K562 (cell line): ENCODE measurements around the gene FOXP4. TPM values are rescaled to one million over a fixed set of nuclear protein-coding genes. Genes with fewer than 3 reads are reported as not detected.
A peak's percentile ranks its signal among the peaks of the same experiment; 100 is the strongest.

Experiments used
- ATAC-seq: fragments of 200-7000 bp; cut with Tn5 transposase; 3 replicates; pipeline ENCODE4 v1.9.1; 2020; ENCODE audit warnings: moderate library complexity
- BruUV-seq: library from RNA; stranded (reverse); fragments of 400-500 nt; replicated peaks from 2 replicates; lab custom pipeline; 2021; lab: Mats Ljungman, UMichigan
- CTCF ChIA-PET: fragments of 300-600 bp; formaldehyde crosslinking; extraction: SDS; loops from one replicate; lab custom pipeline; 2021; ENCODE audit warnings: low intra/inter-chr PET ratio; lab: Yijun Ruan, JAX
- POLR2A ChIA-PET: fragments of 300-600, 350-650 bp; sonication (Branson Sonifier 250); formaldehyde crosslinking; extraction: SDS; loops from one replicate; lab custom pipeline; 2021; ENCODE audit warnings: antibody characterized with exemption, inconsistent platforms; lab: Yijun Ruan, JAX
- DNase-seq, 4 experiments: peaks; one replicate each; pipeline versions ENCODE4 v3.0.0 to v3.0.0-alpha.2; 2011 to 2018; ENCODE audit warnings: low spot score in 3 of 4, mixed read lengths in 3 of 4; ENCODE audit errors: extremely low read depth in 1 of 4
- FAIRE-seq: peaks from 2 replicates; lab custom pipeline; 2011; peaks lifted over from hg19 to GRCh38; lab: Jason Lieb, UNC
- H2AFZ ChIP-seq: 2 replicates; pipeline ENCODE4 v1.6.0; 2011; ENCODE audit warnings: low read depth, low read length, control low read depth, inconsistent platforms
- H3K27ac ChIP-seq: fragments of 200-600 bp; 3 replicates; pipeline ENCODE4 v1.8.0; 2011; ENCODE audit warnings: low read depth, mild to moderate bottlenecking, control low read depth, inconsistent platforms, low read length, moderate library complexity, mixed read lengths; ENCODE audit errors: extremely low read depth
- H3K27me3 ChIP-seq, 2 experiments: fragments of 300-600 bp in 1 of 2; 2 replicates in 1 of 2; 3 replicates in 1 of 2; pipeline versions ENCODE4 v1.6.0 to v1.8.0; 2011; ENCODE audit warnings: inconsistent platforms in 2 of 2, low read length in 2 of 2, mild to moderate bottlenecking in 1 of 2, mixed read lengths in 1 of 2, moderate library complexity in 1 of 2; ENCODE audit not compliant: control insufficient read depth in 2 of 2, insufficient read depth in 2 of 2
- H3K36me3 ChIP-seq: fragments of 300-600 bp; 3 replicates; pipeline ENCODE4 v1.8.0; 2011; ENCODE audit warnings: mild to moderate bottlenecking, low read length, inconsistent platforms; ENCODE audit not compliant: control insufficient read depth, insufficient read depth
- H3K4me1 ChIP-seq, 2 experiments: fragments of 200-600 bp in 1 of 2; replicated peaks in 1 of 2; 2 replicates in 1 of 2; 3 replicates in 1 of 2; pipeline versions ENCODE4 v1.5.1 to v1.8.0; 2011; ENCODE audit warnings: inconsistent platforms in 2 of 2, low read length in 2 of 2, mild to moderate bottlenecking in 1 of 2, mixed read lengths in 1 of 2, moderate library complexity in 1 of 2; ENCODE audit not compliant: control insufficient read depth in 2 of 2, insufficient read depth in 2 of 2
- H3K4me2 ChIP-seq: 2 replicates; pipeline ENCODE4 v1.6.1; 2011; ENCODE audit warnings: low read length, control low read depth, inconsistent platforms, mixed read lengths; ENCODE audit not compliant: insufficient read depth
- H3K4me3 ChIP-seq: fragments of 200-600 bp; sonication (generic), shearing (Covaris generic); 2 replicates; pipeline ENCODE4 v1.5.1; 2016; ENCODE audit warnings: control low read depth, inconsistent platforms
- H3K79me2 ChIP-seq: fragments of 200-600 bp; 3 replicates; pipeline ENCODE4 v1.8.0; 2011; ENCODE audit warnings: low read length, inconsistent platforms; ENCODE audit not compliant: control insufficient read depth, insufficient read depth
- H3K9ac ChIP-seq, 2 experiments: 2 replicates each; pipeline versions ENCODE4 v1.6.0 to v1.6.1; 2011; ENCODE audit warnings: low read depth in 2 of 2, low read length in 2 of 2, control low read depth in 1 of 2, inconsistent platforms in 1 of 2, mild to moderate bottlenecking in 1 of 2, mixed read lengths in 1 of 2; ENCODE audit not compliant: insufficient read depth in 1 of 2
- H3K9me1 ChIP-seq: one replicate; pipeline ENCODE4 v1.6.0; 2011; ENCODE audit warnings: inconsistent platforms, mild to moderate bottlenecking, low read length, moderate library complexity; ENCODE audit not compliant: control insufficient read depth, insufficient read depth
- H3K9me3 ChIP-seq: replicated peaks from 2 replicates; pipeline ENCODE4 v1.5.1; 2011; ENCODE audit warnings: low read depth, low read length, inconsistent platforms; ENCODE audit not compliant: control insufficient read depth, insufficient read depth
- H4K20me1 ChIP-seq: replicated peaks from 2 replicates; pipeline ENCODE4 v1.6.1; 2011; ENCODE audit warnings: low read length, inconsistent platforms, mixed read lengths; ENCODE audit not compliant: control insufficient read depth, insufficient read depth
- BRCA1 ChIP-seq, 2 experiments: fragments of 450-650 bp in 1 of 2; sonication (generic) in 1 of 2; formaldehyde crosslinking in 1 of 2; IDR thresholded peaks; 2 replicates each; pipeline versions ENCODE4 v1.5.0 to v1.6.1; 2017 to 2020; ENCODE audit warnings: mild to moderate bottlenecking in 1 of 2, missing genetic modification reagents in 1 of 2
- CREBBP ChIP-seq: IDR thresholded peaks from one replicate; pipeline ENCODE4 v1.6.1; 2012; ENCODE audit warnings: low read depth, mild to moderate bottlenecking, control low read depth, inconsistent platforms, low read length
- GABPA ChIP-seq: fragments of 200-800 bp; sonication (Bioruptor generic); conservative IDR thresholded peaks from 2 replicates; pipeline ENCODE4 v1.6.1; 2016; ENCODE audit warnings: low read depth, missing genetic modification characterization, missing compliant biosample characterization
- HLTF ChIP-seq: fragments of 450-650 bp; IDR thresholded peaks from 2 replicates; pipeline ENCODE4 v1.6.1; 2016
- KHSRP ChIP-seq: fragments of 450-650 bp; IDR thresholded peaks from 2 replicates; pipeline ENCODE4 v1.6.1; 2017
- MTA3 ChIP-seq: fragments of 450-650 bp; formaldehyde crosslinking; IDR thresholded peaks from 2 replicates; pipeline ENCODE4 v1.6.1; 2017; ENCODE audit warnings: mild to moderate bottlenecking, borderline replicate concordance
- NCOA4 ChIP-seq: fragments of 450-650 bp; IDR thresholded peaks from 2 replicates; pipeline ENCODE4 v1.6.1; 2018; ENCODE audit warnings: mild to moderate bottlenecking; ENCODE audit not compliant: partially characterized antibody
- NEUROD1 ChIP-seq: fragments of 150-350 bp; IDR thresholded peaks from 2 replicates; pipeline ENCODE4 v1.6.1; 2014; ENCODE audit warnings: borderline replicate concordance, low read length, low read depth; ENCODE audit not compliant: partially characterized antibody
- PKNOX1 ChIP-seq: fragments of 450-650 bp; IDR thresholded peaks from 2 replicates; pipeline ENCODE4 v1.6.1; 2016
- PRMT5 ChIP-seq: sonication (generic); formaldehyde crosslinking; IDR thresholded peaks from 2 replicates; pipeline ENCODE4 v1.5.0; 2020; ENCODE audit warnings: missing genetic modification reagents
- TFE3 ChIP-seq: fragments of 450-650 bp; formaldehyde crosslinking; IDR thresholded peaks from 2 replicates; pipeline ENCODE4 v1.4.0; 2020; ENCODE audit warnings: mild to moderate bottlenecking, mixed read lengths
- ZNF76 ChIP-seq: fragments of 250-450 bp; sonication (Bioruptor Pico); IDR thresholded peaks from 2 replicates; pipeline ENCODE4 v1.4.0; 2020; ENCODE audit warnings: mild to moderate bottlenecking, moderate library complexity, borderline replicate concordance
- WGBS: fragments of 100-300 bp; shearing (Covaris generic); methylation state at CpG from one replicate; pipeline ENCODE4 v1.1.6; 2016; ENCODE audit warnings: low coverage, mixed read lengths; ENCODE audit not compliant: insufficient coverage; ENCODE audit errors: missing lambda C conversion rate; 5-methylcytosine and 5-hydroxymethylcytosine counted together
- in situ Hi-C: fragments of 300-500 bp; cut with MboI; formaldehyde crosslinking; loops from 4 replicates; pipeline ENCODE4 v1.15.0; 2018; ENCODE audit warnings: inconsistent platforms, mixed read lengths
- intact Hi-C: fragments of 100-400 bp; cut with micrococcal nuclease; formaldehyde crosslinking; loops from 2 replicates; pipeline ENCODE4 v1.14.2; 2022
- polyA plus RNA-seq, 8 experiments: library from polyadenylated mRNA; depleted of rRNA in 4 of 8; stranded (reverse) in 5 of 8; unstranded in 3 of 8; fragments of >200 nt; fragmentation: Nextera tagmentation in 2 of 8; fragmentation: Illumina TruSeq in 1 of 8; extraction: Ambion mirVana in 2 of 8; extraction: Trizol in 1 of 8; gene quantifications; 2 replicates each; pipeline versions ENCODE4 v1.2.1 to v1.2.3, GENCODE V29; 2011 to 2014; ENCODE audit warnings: inconsistent platforms in 1 of 8, missing spikeins in 1 of 8
- total RNA-seq, 7 experiments: library from RNA; depleted of rRNA in 6 of 7; stranded (reverse); fragments of >200 nt in 6 of 7; fragmentation: Illumina TruSeq in 2 of 7; extraction: Trizol in 2 of 7; gene quantifications; 2 replicates each; pipeline versions ENCODE4 v1.2.1 to v1.2.3, GENCODE V29; 2011 to 2021; ENCODE audit warnings: low replicate concordance in 1 of 7

Gene FOXP4
- total and polyA plus RNA-seq, 9 of the 15 experiments (the other 6 are each of a cell fraction or from before 2014, with no cell fraction given), result 0.11 to 29.4 (median 2.3) TPM

- TF ChIP-seq GABPA (peak; percentile 53; the same call in 1 of the 2 replicates), PRMT5 (no peak), NEUROD1 (no peak), KHSRP (no peak), PKNOX1 (peak; percentile 23; the same call in 1 of the 2 replicates), ZNF76 (CRISPR knock-in tag) (no peak), CREBBP (no peak), BRCA1 (IDR thresholded peaks at IDR 0.05) (no peak), BRCA1 (CRISPR knock-in tag; IDR thresholded peaks at IDR 0.05) (no peak), HLTF (no peak), MTA3 (no peak)
Measured at GRCh38 chr6:41518118-41518517, 28.1 kb upstream of the FOXP4 start (continued).

- FAIRE-seq (no peak), ATAC-seq (no peak), DNase-seq (no peak)
- Histone ChIP-seq H3K36me3 (no peaks in the 10 kb centered on the region), H3K27ac (no peak overlapping the region), H3K4me2 (no peak overlapping the region), H3K9ac (no peak overlapping the region), H3K9me3 (no peaks in the 10 kb centered on the region), H3K27me3 (peaks cover 18 to 40% of the 10 kb centered on the region in 2 experiments; a peak in 4 of 5 replicates), H2AFZ (no peak overlapping the region), H3K4me1 (peaks cover 0 to 3% of the 10 kb centered on the region in 2 experiments; a peak in 2 of 5 replicates), H3K9me1 (no peaks in the 10 kb centered on the region), H4K20me1 (peaks cover 20% of the 10 kb centered on the region), H3K4me3 (no peak overlapping the region), H3K79me2 (no peaks in the 10 kb centered on the region)
- WGBS, result 11% methylated on average over 3 of the region's 3 CpGs
- ChIA-PET POLR2A (interaction anchor here (0.7 to 1.2 kb wide), 2 partner anchors 28 to 75 kb away, joined by 3 to 4 read pairs; no protein-coding TSS in a partner anchor), CTCF (no interaction called here)
- TF ChIP-seq TFE3 (peak; percentile 33; the same call in 1 of the 2 replicates), NCOA4 (no peak)
- no TSS peak for BruUV-seq
- intact Hi-C loops, result no loop called here
- in situ Hi-C loops, result no loop called here
Measured at GRCh38 chr6:41519305-41519744, 26.9 kb upstream of the FOXP4 start.
